ENCODE data around the gene KDM1A. TPM values are rescaled to one million over a fixed set of nuclear protein-coding genes. Genes with fewer than 3 reads are reported as not detected.

KDM1A gene
- polyA plus RNA-seq, 3 donors = 22.1 to 30.2 (median 24.1) TPM

DNA sequence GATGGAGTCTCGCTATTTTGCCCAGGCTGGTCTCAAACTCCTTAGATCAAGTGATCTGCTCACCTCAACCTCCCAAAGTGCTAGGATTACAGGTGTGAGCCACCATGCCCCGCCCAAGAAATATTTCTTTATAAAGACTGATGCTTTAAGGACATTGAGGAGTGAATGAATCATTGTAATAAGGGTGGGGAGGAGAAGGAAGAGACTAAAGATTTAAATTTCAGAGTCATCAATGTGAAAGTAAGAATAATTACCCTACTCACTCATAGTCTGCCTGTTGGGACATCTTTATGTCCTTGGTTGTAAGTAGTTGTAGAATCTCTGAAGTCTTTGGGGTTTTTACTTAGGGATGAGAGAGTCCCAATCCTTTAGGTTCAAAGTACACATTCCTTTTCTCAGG lies 7.3 kb downstream of the KDM1A start:
- WGBS (ENCODE audit: insufficient coverage) = no CpG with 5 or more reads among the region's 2 CpGs
- H3K9ac ChIP-seq (ENCODE audit: insufficient read depth, low read length, poor library complexity, severe bottlenecking) = no peak overlapping the region
- no peak overlapping the region for H3K4me3 Mint-ChIP-seq
- no peaks in the 10 kb centered on the region for H3K27me3 ChIP-seq (ENCODE audit: control insufficient read depth in 2 of 2, insufficient read depth in 2 of 2, low read length in 2 of 2)
- no peak overlapping the region for H3K4me2 ChIP-seq (replicated peaks; ENCODE audit: extremely low read depth, low read length, poor library complexity, severe bottlenecking)
- H3K36me3 ChIP-seq (replicated peaks in 1 of 2; ENCODE audit: control insufficient read depth in 1 of 2, insufficient read depth in 2 of 2, low read length in 2 of 2) = no peaks in the 10 kb centered on the region
- TF ChIP-seq, protein P1, sequence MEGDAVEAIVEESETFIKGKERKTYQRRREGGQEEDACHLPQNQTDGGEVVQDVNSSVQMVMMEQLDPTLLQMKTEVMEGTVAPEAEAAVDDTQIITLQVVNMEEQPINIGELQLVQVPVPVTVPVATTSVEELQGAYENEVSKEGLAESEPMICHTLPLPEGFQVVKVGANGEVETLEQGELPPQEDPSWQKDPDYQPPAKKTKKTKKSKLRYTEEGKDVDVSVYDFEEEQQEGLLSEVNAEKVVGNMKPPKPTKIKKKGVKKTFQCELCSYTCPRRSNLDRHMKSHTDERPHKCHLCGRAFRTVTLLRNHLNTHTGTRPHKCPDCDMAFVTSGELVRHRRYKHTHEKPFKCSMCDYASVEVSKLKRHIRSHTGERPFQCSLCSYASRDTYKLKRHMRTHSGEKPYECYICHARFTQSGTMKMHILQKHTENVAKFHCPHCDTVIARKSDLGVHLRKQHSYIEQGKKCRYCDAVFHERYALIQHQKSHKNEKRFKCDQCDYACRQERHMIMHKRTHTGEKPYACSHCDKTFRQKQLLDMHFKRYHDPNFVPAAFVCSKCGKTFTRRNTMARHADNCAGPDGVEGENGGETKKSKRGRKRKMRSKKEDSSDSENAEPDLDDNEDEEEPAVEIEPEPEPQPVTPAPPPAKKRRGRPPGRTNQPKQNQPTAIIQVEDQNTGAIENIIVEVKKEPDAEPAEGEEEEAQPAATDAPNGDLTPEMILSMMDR (IDR thresholded peaks at IDR 0.05) = no peak
- no peak overlapping the region for H2AFZ ChIP-seq (ENCODE audit: insufficient read depth, low read depth, low read length, poor library complexity, severe bottlenecking)
- peaks cover 99% of the 10 kb centered on the region for H3K79me2 ChIP-seq (ENCODE audit: insufficient read depth, low read length)
- no peaks in the 10 kb centered on the region for H3K9me3 ChIP-seq (replicated peaks in 1 of 2; ENCODE audit: control insufficient read depth in 1 of 2, insufficient read depth in 1 of 2, low read length in 2 of 2)
- no peaks in the 10 kb centered on the region for H3K27me3 Mint-ChIP-seq (ENCODE audit: low read depth in 3 of 3)
- H3K4me3 ChIP-seq (replicated peaks in 1 of 3; ENCODE audit: low read depth in 2 of 3, low read length in 3 of 3) = no peak overlapping the region
- H3K36me3 Mint-ChIP-seq = peaks cover 2 to 6% of the 10 kb centered on the region in 2 donors
- peaks cover 47% of the 10 kb centered on the region for H3K4me1 Mint-ChIP-seq
- peaks cover 15 to 24% of the 10 kb centered on the region in 2 donors for H3K4me1 ChIP-seq (ENCODE audit: control insufficient read depth in 1 of 2, insufficient read depth in 2 of 2, low read length in 2 of 2)
- H4K20me1 ChIP-seq (ENCODE audit: insufficient read depth, low read length) = peaks cover 79% of the 10 kb centered on the region
- no peak for DNase-seq
- no peak overlapping the region for H3K27ac ChIP-seq (ENCODE audit: low read depth in 1 of 2, low read length in 2 of 2)
- peaks cover 0 to 3% (median 0%) of the 10 kb centered on the region in 7 donors for H3K9me3 Mint-ChIP-seq
- intact Hi-C loops (cut with micrococcal nuclease) = no loop called here
- peak overlapping the region in 3 of 7 donors; percentile 11 to 45 (median 42) for H3K27ac Mint-ChIP-seq

DNA sequence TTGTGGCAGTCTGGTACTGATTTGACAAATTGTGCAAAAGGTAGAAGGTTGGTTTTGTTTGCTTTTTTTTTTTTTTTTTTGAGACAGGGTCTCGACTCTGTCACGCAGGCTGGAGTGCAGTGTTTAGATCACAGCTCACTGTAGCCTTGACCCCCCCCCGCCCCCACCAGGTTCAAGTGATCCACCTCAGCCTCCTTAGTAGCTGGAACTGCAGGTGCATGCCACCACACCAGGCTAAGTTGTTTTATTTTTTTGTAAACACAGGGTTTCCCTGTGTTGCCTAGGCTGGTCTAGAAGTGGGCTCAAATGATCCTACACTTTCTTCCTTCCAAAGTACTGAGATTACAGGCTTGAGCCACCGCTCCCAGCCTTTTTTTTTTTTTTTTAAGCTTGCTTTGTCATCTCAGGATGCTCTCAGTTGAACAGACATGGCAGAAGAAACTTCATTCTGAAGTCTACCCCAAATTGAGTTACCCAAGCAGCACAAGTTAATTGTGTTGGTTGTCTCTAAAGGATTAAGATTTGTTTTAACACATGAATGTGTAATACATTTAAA lies 8.2 kb downstream of the KDM1A start:
- no CpG with 5 or more reads among the region's 4 CpGs for WGBS (ENCODE audit: insufficient coverage)

More for the DNA sequence above, 8.2 kb downstream of the KDM1A start:
- no peaks in the 10 kb centered on the region for H3K9me3 ChIP-seq (replicated peaks in 1 of 2; ENCODE audit: control insufficient read depth in 1 of 2, insufficient read depth in 1 of 2, low read length in 2 of 2)
- Mint-ChIP-seq H3K36me3 (peaks cover 2 to 10% of the 10 kb centered on the region in 2 donors), H3K9me3 (peaks cover 0 to 3% (median 0%) of the 10 kb centered on the region in 7 donors), H3K4me1 (peaks cover 42% of the 10 kb centered on the region), H3K27ac (no peak overlapping the region), H3K27me3 (ENCODE audit: low read depth in 3 of 3) (no peaks in the 10 kb centered on the region), H3K4me3 (no peak overlapping the region)
- TF ChIP-seq, protein P1 (IDR thresholded peaks at IDR 0.05) = no peak
- H3K4me2 ChIP-seq (replicated peaks; ENCODE audit: extremely low read depth, low read length, poor library complexity, severe bottlenecking) = no peak overlapping the region
- H3K27ac ChIP-seq (ENCODE audit: low read depth in 1 of 2, low read length in 2 of 2) = no peak overlapping the region
- intact Hi-C loops (cut with micrococcal nuclease) = no loop called here
- no peak overlapping the region for H2AFZ ChIP-seq (ENCODE audit: insufficient read depth, low read depth, low read length, poor library complexity, severe bottlenecking)
- no peak overlapping the region for H3K9ac ChIP-seq (ENCODE audit: insufficient read depth, low read length, poor library complexity, severe bottlenecking)
- peaks cover 72% of the 10 kb centered on the region for H4K20me1 ChIP-seq (ENCODE audit: insufficient read depth, low read length)
- H3K36me3 ChIP-seq (replicated peaks in 1 of 2; ENCODE audit: control insufficient read depth in 1 of 2, insufficient read depth in 2 of 2, low read length in 2 of 2) = no peaks in the 10 kb centered on the region
- no peak for DNase-seq
- no peak overlapping the region for H3K4me3 ChIP-seq (replicated peaks in 1 of 3; ENCODE audit: low read depth in 2 of 3, low read length in 3 of 3)
- peaks cover 15 to 17% of the 10 kb centered on the region in 2 donors for H3K4me1 ChIP-seq (ENCODE audit: control insufficient read depth in 1 of 2, insufficient read depth in 2 of 2, low read length in 2 of 2)
- H3K79me2 ChIP-seq (ENCODE audit: insufficient read depth, low read length) = peaks cover 99% of the 10 kb centered on the region
- no peaks in the 10 kb centered on the region for H3K27me3 ChIP-seq (ENCODE audit: control insufficient read depth in 2 of 2, insufficient read depth in 2 of 2, low read length in 2 of 2)

Data from CD14-positive monocyte (primary cell).